Stomach (tissue), 9 donors: ENCODE results near the gene DGKD. TPM values are rescaled to one million over a fixed set of nuclear protein-coding genes. Genes with fewer than 3 reads are reported as not detected.

Experiments used
- DNase-seq, 2 donors: peaks; one replicate each; pipeline versions ENCODE4 v3.0.0 to v3.0.0-alpha.2; 2013 to 2019
- H3K27ac ChIP-seq, 5 donors: fragments of 200-600 bp in 4 of 5; sonication (generic) in 4 of 5; one replicate each; pipeline ENCODE4 v1.5.1; 2013 to 2019; ENCODE audit warnings: mild to moderate bottlenecking in 1 of 5, moderate library complexity in 1 of 5
- H3K27me3 ChIP-seq, 3 donors: fragments of 200-600 bp; sonication (generic); one replicate each; pipeline ENCODE4 v1.5.1; 2017 to 2019; ENCODE audit warnings: mixed run types in 1 of 3
- H3K36me3 ChIP-seq, 4 donors: fragments of 200-600 bp; sonication (generic); 1 replicate in 3 of 4; 2 replicates in 1 of 4; pipeline ENCODE4 v1.5.1; 2016 to 2019
- H3K4me1 ChIP-seq, 4 donors: fragments of 200-600 bp; sonication (generic); one replicate each; pipeline ENCODE4 v1.5.1; 2016 to 2019
- H3K4me3 ChIP-seq, 4 donors: fragments of 200-600 bp; sonication (generic) in 3 of 4; one replicate each; pipeline ENCODE4 v1.5.1; 2016 to 2019; ENCODE audit warnings: mild to moderate bottlenecking in 1 of 4
- H3K9me3 ChIP-seq, 4 donors: fragments of 200-600 bp; sonication (generic); one replicate each; pipeline ENCODE4 v1.5.1; 2016 to 2019
- EP300 ChIP-seq: sonication (generic); formaldehyde crosslinking; IDR thresholded peaks from one replicate; pipeline ENCODE4 v1.6.1; 2017; ENCODE audit warnings: antibody characterized with exemption
- POLR2A ChIP-seq, 4 donors: fragments of 450-650 bp; IDR thresholded peaks; one replicate each; pipeline ENCODE4 v1.6.1; 2016; ENCODE audit warnings: antibody characterized with exemption in 4 of 4, control low read depth in 2 of 4, mild to moderate bottlenecking in 1 of 4, moderate library complexity in 1 of 4
- POLR2AphosphoS5 ChIP-seq, 3 donors: sonication (generic); formaldehyde crosslinking; IDR thresholded peaks; one replicate each; pipeline ENCODE4 v1.6.1; 2016; ENCODE audit warnings: antibody characterized with exemption in 3 of 3
- WGBS, 5 donors: extraction: QIAGEN DNeasy Blood & Tissue Kit in 3 of 5; methylation state at CpG; one replicate each; pipeline versions ENCODE4 v1.1.5 to v1.1.7; 2013 to 2018; 5-methylcytosine and 5-hydroxymethylcytosine counted together
- intact Hi-C: fragments of 100-400 bp; cut with DNase I; formaldehyde crosslinking; loops from one replicate; pipeline ENCODE4 v1.15.1; 2023; ENCODE audit warnings: low total_unique reads
- polyA plus RNA-seq, 3 donors: library from polyadenylated mRNA; stranded (reverse); fragments of 200-250 nt; gene quantifications; one replicate each; pipeline ENCODE4 v1.2.3, GENCODE V29; 2013
- total RNA-seq, 5 donors: library from RNA; depleted of rRNA; stranded (reverse); fragments of >200 nt; gene quantifications; one replicate each; pipeline versions ENCODE4 v1.1.0 to v1.2.3, GENCODE V29; 2014 to 2016
- TF ChIP-seq, protein P1 (sequence below), 7 experiments: fragments of 450-650 bp in 4 of 7; fragments of 200-600 bp in 3 of 7; sonication (generic) in 3 of 7; IDR thresholded peaks; one replicate each; pipeline ENCODE4 v1.5.1; 2016 to 2019; ENCODE audit warnings: antibody characterized with exemption in 7 of 7, control low read depth in 2 of 7, mild to moderate bottlenecking in 1 of 7
- donor health status: healthy with polysubstance abuse.
- donor health status: Bipolar disorder and iron deficiency.
- donor health status: healthy.

The DGKD gene
- total and polyA plus RNA-seq, 8 donors, result 21.9 to 471 (median 202) TPM

DNA sequence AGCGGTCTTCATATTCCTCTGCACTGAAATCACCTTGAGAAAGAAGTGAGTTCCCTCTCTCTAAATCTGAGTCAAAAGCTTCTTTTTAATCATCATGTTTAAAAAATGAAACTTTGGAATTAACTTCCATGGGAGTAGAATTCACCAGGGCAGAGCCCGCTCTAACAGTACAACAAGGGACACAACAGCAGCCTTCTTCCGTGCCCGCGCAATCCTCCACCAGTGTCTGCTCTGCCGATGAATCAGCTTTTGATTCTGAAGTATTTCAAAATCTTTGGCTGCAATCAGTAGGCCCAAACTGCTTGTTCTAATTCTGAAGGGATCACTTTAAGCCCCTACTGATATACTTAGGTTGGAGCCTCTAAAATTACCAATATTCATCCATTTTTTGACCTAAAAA lies 135.4 kb downstream of the DGKD start:
- peaks cover 25 to 84% (median 78%) of the 10 kb centered on the region in 4 donors for H3K36me3 ChIP-seq

DNA sequence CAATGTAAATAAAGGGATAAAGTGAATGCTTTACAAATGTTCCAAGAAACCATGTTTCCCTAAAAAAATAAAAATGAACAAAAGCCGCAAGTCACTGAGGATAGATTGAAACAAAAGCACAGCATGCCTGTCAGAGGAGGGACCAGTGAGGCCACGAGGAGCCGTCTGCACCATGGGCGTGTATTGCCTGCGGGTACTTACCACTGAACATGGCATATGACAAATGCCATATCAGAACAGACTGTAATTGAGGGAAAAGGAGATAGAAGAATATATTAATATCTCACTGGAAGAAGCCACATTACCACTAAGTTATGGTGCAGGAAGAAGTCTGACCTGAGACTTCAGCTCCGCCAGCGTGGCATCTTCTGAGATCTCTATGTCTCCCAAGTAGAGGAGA lies 136.5 kb downstream of the DGKD start:
- Histone ChIP-seq H3K27ac (no peak overlapping the region), H3K9me3 (no peaks in the 10 kb centered on the region), H3K4me1 (peaks cover 0 to 42% (median 3%) of the 10 kb centered on the region in 4 donors), H3K4me3 (no peak overlapping the region), H3K36me3 (peaks cover 15 to 82% (median 76%) of the 10 kb centered on the region in 4 donors), H3K27me3 (no peaks in the 10 kb centered on the region)
- TF ChIP-seq POLR2AphosphoS5 (IDR thresholded peaks at IDR 0.05) (no peak), POLR2A (IDR thresholded peaks at IDR 0.05) (no peak), EP300 (no peak)
- TF ChIP-seq, protein P1, sequence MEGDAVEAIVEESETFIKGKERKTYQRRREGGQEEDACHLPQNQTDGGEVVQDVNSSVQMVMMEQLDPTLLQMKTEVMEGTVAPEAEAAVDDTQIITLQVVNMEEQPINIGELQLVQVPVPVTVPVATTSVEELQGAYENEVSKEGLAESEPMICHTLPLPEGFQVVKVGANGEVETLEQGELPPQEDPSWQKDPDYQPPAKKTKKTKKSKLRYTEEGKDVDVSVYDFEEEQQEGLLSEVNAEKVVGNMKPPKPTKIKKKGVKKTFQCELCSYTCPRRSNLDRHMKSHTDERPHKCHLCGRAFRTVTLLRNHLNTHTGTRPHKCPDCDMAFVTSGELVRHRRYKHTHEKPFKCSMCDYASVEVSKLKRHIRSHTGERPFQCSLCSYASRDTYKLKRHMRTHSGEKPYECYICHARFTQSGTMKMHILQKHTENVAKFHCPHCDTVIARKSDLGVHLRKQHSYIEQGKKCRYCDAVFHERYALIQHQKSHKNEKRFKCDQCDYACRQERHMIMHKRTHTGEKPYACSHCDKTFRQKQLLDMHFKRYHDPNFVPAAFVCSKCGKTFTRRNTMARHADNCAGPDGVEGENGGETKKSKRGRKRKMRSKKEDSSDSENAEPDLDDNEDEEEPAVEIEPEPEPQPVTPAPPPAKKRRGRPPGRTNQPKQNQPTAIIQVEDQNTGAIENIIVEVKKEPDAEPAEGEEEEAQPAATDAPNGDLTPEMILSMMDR (IDR thresholded peaks at IDR 0.05), result no peak
- intact Hi-C loops, result no loop called here
- DNase-seq, result no peak
- WGBS, 5 donors, result 85 to 94% (median 91%) methylated on average over 7 of the region's 7 CpGs

More for the DNA sequence above, 135.4 kb downstream of the DGKD start:
- TF ChIP-seq POLR2AphosphoS5 (IDR thresholded peaks at IDR 0.05) (no peak), EP300 (no peak), POLR2A (IDR thresholded peaks at IDR 0.05) (no peak)
- TF ChIP-seq, protein P1 (IDR thresholded peaks at IDR 0.05), result no peak
- no peaks in the 10 kb centered on the region for H3K9me3 ChIP-seq
- no peak overlapping the region for H3K4me3 ChIP-seq
- WGBS, 5 donors, result 85 to 97% (median 88%) methylated on average over 6 of the region's 6 CpGs
- H3K27me3 ChIP-seq, result no peaks in the 10 kb centered on the region
- peaks cover 0 to 35% (median 3%) of the 10 kb centered on the region in 4 donors for H3K4me1 ChIP-seq
- DNase-seq, result no peak
- no peak overlapping the region for H3K27ac ChIP-seq
- intact Hi-C loops, result no loop called here

- no peak overlapping the region for H3K27ac ChIP-seq
- H3K36me3 ChIP-seq, result peaks cover 15 to 82% (median 75%) of the 10 kb centered on the region in 4 donors
- no peak for DNase-seq
- H3K9me3 ChIP-seq, result no peaks in the 10 kb centered on the region
- no peaks in the 10 kb centered on the region for H3K27me3 ChIP-seq
- H3K4me3 ChIP-seq, result no peak overlapping the region
- 81 to 98% (median 88%) methylated on average over 3 of the region's 3 CpGs for WGBS, 5 donors
- intact Hi-C loops, result no loop called here
- peaks cover 0 to 37% (median 3%) of the 10 kb centered on the region in 4 donors for H3K4me1 ChIP-seq
- TF ChIP-seq, protein P1 (IDR thresholded peaks at IDR 0.05), result no peak
- TF ChIP-seq POLR2A (IDR thresholded peaks at IDR 0.05), result no peak
- TF ChIP-seq POLR2AphosphoS5 (IDR thresholded peaks at IDR 0.05), result no peak
- no peak for TF ChIP-seq EP300
Observed at GRCh38 chr2:233491326-233491725, 137.0 kb downstream of the DGKD start.

DNA sequence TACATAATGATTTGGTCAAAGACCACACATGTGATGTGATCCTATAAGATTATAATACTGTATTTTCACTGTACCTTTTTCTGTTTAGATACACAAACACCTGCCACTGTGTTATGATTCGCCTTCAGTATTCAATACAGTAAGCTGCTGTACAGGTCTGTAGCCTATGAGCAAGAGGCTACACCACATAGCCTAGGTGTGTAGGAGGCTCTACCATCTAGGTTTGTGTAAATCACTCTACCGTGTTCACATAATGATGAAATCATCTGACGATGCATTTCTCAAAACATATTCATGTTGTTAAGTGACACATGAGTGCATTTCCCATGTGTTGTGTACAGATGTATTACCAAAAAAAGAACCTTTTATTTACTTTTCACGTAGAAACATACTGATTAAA lies 137.8 kb downstream of the DGKD start:
- no peak for DNase-seq
- Histone ChIP-seq H3K4me1 (peaks cover 0 to 30% (median 0%) of the 10 kb centered on the region in 4 donors), H3K4me3 (no peak overlapping the region), H3K27ac (no peak overlapping the region), H3K9me3 (no peaks in the 10 kb centered on the region), H3K36me3 (peaks cover 15 to 82% (median 73%) of the 10 kb centered on the region in 4 donors), H3K27me3 (no peaks in the 10 kb centered on the region)
- intact Hi-C loops, result no loop called here
- WGBS, 5 donors, result 80 to 86% (median 82%) methylated on average over 4 of the region's 4 CpGs
- TF ChIP-seq POLR2AphosphoS5 (IDR thresholded peaks at IDR 0.05), result no peak
- TF ChIP-seq EP300, result no peak
- TF ChIP-seq POLR2A (IDR thresholded peaks at IDR 0.05), result no peak

GRCh38 chr2:233492751-233493150 lies 138.5 kb downstream of the DGKD start:
- TF ChIP-seq, protein P1 (IDR thresholded peaks at IDR 0.05), result no peak
- TF ChIP-seq POLR2A (IDR thresholded peaks at IDR 0.05), result no peak
- TF ChIP-seq POLR2AphosphoS5 (IDR thresholded peaks at IDR 0.05), result no peak
- TF ChIP-seq EP300, result no peak
- no peak for DNase-seq
- WGBS, 5 donors, result 88 to 99% (median 95%) methylated on average over 4 of the region's 4 CpGs

More at GRCh38 chr2:233492751-233493150, 138.5 kb downstream of the DGKD start:
- H3K9me3 ChIP-seq, result no peaks in the 10 kb centered on the region
- peaks cover 16 to 84% (median 77%) of the 10 kb centered on the region in 4 donors for H3K36me3 ChIP-seq
- H3K27me3 ChIP-seq, result no peaks in the 10 kb centered on the region
- no peak overlapping the region for H3K27ac ChIP-seq
- intact Hi-C loops, result no loop called here
- peaks cover 0 to 23% (median 0%) of the 10 kb centered on the region in 4 donors for H3K4me1 ChIP-seq
- H3K4me3 ChIP-seq, result no peak overlapping the region
